Hepatocyte (in vitro differentiated cells): ENCODE results near the gene ATP6AP1. TPM values are rescaled to one million over a fixed set of nuclear protein-coding genes. Genes with fewer than 3 reads are reported as not detected.

Experiments
- DNase-seq: peaks from one replicate; pipeline ENCODE4 v3.0.0-alpha.2; 2016; ENCODE audit warnings: low spot score
- H2AFZ ChIP-seq: fragments of 200-600 bp; sonication (generic); 2 replicates; pipeline ENCODE4 v1.6.0; 2016; ENCODE audit warnings: antibody characterized with exemption, mild to moderate bottlenecking
- H3K27ac ChIP-seq: fragments of 200-600 bp; sonication (generic); 2 replicates; pipeline ENCODE4 v1.5.1; 2016; ENCODE audit warnings: mild to moderate bottlenecking
- H3K27me3 ChIP-seq: fragments of 200-600 bp; sonication (generic); 2 replicates; pipeline ENCODE4 v1.6.1; 2016
- H3K36me3 ChIP-seq: fragments of 200-600 bp; sonication (generic); replicated peaks from 2 replicates; pipeline ENCODE4 v1.5.1; 2016; ENCODE audit warnings: low read depth; ENCODE audit not compliant: insufficient read depth
- H3K4me1 ChIP-seq: fragments of 200-600 bp; sonication (generic); 2 replicates; pipeline ENCODE4 v1.5.1; 2016; ENCODE audit warnings: mild to moderate bottlenecking, moderate library complexity; ENCODE audit not compliant: insufficient read depth
- H3K4me2 ChIP-seq: fragments of 200-600 bp; sonication (generic); 2 replicates; pipeline ENCODE4 v1.6.0; 2016
- H3K4me3 ChIP-seq: fragments of 200-600 bp; sonication (generic); 2 replicates; pipeline ENCODE4 v1.5.1; 2016; ENCODE audit warnings: mild to moderate bottlenecking
- H3K79me2 ChIP-seq: fragments of 200-600 bp; sonication (generic); 2 replicates; pipeline ENCODE4 v1.6.0; 2017; ENCODE audit warnings: mild to moderate bottlenecking
- H3K9me2 ChIP-seq: fragments of 200-600 bp; sonication (generic); replicated peaks from 2 replicates; pipeline ENCODE4 v1.6.0; 2017; ENCODE audit warnings: mild to moderate bottlenecking; ENCODE audit not compliant: insufficient read depth
- H3K9me3 ChIP-seq: fragments of 200-600 bp; sonication (generic); 2 replicates; pipeline ENCODE4 v1.5.1; 2016; ENCODE audit warnings: low read depth, mild to moderate bottlenecking
- H4K20me1 ChIP-seq: fragments of 200-600 bp; sonication (generic); 2 replicates; pipeline ENCODE4 v1.6.0; 2016; ENCODE audit warnings: mild to moderate bottlenecking; ENCODE audit not compliant: insufficient read depth, poor library complexity, severe bottlenecking
- EZH2 ChIP-seq: fragments of 200-600 bp; sonication (generic); IDR thresholded peaks from 2 replicates; pipeline ENCODE4 v1.6.1; 2016; ENCODE audit warnings: antibody characterized with exemption, mild to moderate bottlenecking, borderline replicate concordance
- EZH2phosphoT487 ChIP-seq: fragments of 200-600 bp; sonication (generic); IDR thresholded peaks from one replicate; pipeline ENCODE4 v1.6.1; 2018; ENCODE audit warnings: antibody characterized with exemption, mild to moderate bottlenecking, low read depth, moderate library complexity; ENCODE audit not compliant: unreplicated experiment, severe bottlenecking
- WGBS: methylation state at CpG from one replicate; pipeline ENCODE4 v1.1.6; 2016; ENCODE audit warnings: low lambda C conversion rate; ENCODE audit errors: missing lambda C conversion rate; 5-methylcytosine and 5-hydroxymethylcytosine counted together
- polyA plus RNA-seq: library from polyadenylated mRNA; unstranded; fragments of >200 nt; fragmentation: Nextera tagmentation; extraction: Ambion mirVana; gene quantifications from 2 replicates; pipeline ENCODE4 v1.2.1, GENCODE V29; 2016
- total RNA-seq: library from RNA; depleted of rRNA; stranded (reverse); fragments of >200 nt; gene quantifications from 2 replicates; pipeline ENCODE4 v1.2.3, GENCODE V29; 2014
- TF ChIP-seq, protein P1 (sequence below): fragments of 200-600 bp; sonication (generic); IDR thresholded peaks from 2 replicates; pipeline ENCODE4 v1.5.1; 2016; ENCODE audit warnings: antibody characterized with exemption, mild to moderate bottlenecking; ENCODE audit not compliant: poor library complexity

The ATP6AP1 gene
- total and polyA plus RNA-seq, 2 experiments from 2014 or later, result 131 to 268 TPM

DNA sequence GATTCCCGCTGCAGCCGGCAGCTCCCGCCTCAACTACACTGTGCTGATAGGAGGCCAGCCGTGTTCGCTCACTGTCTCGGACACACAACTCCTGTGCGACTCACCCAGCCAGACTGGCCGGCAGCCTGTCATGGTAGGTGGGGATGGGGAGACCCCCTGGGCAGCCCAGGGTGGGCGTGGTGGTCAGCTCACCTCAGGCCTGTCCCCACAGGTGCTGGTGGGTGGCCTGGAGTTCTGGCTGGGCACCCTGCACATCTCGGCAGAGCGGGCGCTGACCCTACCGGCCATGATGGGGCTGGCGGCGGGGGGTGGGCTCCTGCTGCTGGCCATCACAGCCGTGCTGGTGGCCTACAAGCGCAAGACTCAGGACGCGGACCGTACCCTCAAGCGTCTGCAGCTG, 39.1 kb downstream of the ATP6AP1 start:
- H3K4me3 ChIP-seq, result no peak overlapping the region
- no peaks in the 10 kb centered on the region for H3K4me1 ChIP-seq
- H4K20me1 ChIP-seq, result no peaks in the 10 kb centered on the region
- H3K4me2 ChIP-seq, result no peak overlapping the region
- no peaks in the 10 kb centered on the region for H3K9me2 ChIP-seq
- H3K79me2 ChIP-seq, result no peaks in the 10 kb centered on the region
- H3K36me3 ChIP-seq, result no peaks in the 10 kb centered on the region
- TF ChIP-seq EZH2 (no peak), EZH2phosphoT487 (no peak)
- TF ChIP-seq, protein P1, sequence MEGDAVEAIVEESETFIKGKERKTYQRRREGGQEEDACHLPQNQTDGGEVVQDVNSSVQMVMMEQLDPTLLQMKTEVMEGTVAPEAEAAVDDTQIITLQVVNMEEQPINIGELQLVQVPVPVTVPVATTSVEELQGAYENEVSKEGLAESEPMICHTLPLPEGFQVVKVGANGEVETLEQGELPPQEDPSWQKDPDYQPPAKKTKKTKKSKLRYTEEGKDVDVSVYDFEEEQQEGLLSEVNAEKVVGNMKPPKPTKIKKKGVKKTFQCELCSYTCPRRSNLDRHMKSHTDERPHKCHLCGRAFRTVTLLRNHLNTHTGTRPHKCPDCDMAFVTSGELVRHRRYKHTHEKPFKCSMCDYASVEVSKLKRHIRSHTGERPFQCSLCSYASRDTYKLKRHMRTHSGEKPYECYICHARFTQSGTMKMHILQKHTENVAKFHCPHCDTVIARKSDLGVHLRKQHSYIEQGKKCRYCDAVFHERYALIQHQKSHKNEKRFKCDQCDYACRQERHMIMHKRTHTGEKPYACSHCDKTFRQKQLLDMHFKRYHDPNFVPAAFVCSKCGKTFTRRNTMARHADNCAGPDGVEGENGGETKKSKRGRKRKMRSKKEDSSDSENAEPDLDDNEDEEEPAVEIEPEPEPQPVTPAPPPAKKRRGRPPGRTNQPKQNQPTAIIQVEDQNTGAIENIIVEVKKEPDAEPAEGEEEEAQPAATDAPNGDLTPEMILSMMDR, result no peak
- no peaks in the 10 kb centered on the region for H3K9me3 ChIP-seq
- H3K27ac ChIP-seq, result no peak overlapping the region
- H2AFZ ChIP-seq, result no peak overlapping the region
- WGBS, result 97% methylated on average over 12 of the region's 21 CpGs
- no peaks in the 10 kb centered on the region for H3K27me3 ChIP-seq
- no peak for DNase-seq

DNA sequence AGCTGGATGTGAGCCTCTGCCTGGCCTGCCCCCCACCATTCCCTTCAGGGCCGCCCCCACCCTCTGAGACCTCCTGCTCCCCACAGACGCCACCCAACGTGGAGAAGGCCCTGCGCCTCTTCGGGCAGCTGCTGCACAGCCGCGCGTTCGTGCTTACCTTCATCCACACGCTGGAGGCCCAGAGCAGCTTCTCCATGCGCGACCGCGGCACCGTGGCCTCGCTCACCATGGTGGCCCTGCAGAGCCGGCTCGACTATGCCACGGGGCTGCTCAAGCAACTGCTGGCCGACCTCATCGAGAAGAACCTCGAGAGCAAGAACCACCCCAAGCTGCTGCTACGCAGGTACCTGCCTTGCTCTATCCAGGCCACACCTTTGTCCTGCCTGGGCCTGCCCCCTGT, 39.7 kb downstream of the ATP6AP1 start:
- H3K79me2 ChIP-seq, result no peaks in the 10 kb centered on the region
- no peak for DNase-seq
- WGBS, result 99% methylated on average over 20 of the region's 23 CpGs
- H2AFZ ChIP-seq, result no peak overlapping the region
- H3K27me3 ChIP-seq, result no peaks in the 10 kb centered on the region
- H3K27ac ChIP-seq, result no peak overlapping the region
- H3K4me2 ChIP-seq, result no peak overlapping the region
- no peak overlapping the region for H3K4me3 ChIP-seq
- no peaks in the 10 kb centered on the region for H3K9me2 ChIP-seq
- no peaks in the 10 kb centered on the region for H3K4me1 ChIP-seq
- no peak for TF ChIP-seq EZH2
- H3K36me3 ChIP-seq, result no peaks in the 10 kb centered on the region
- no peaks in the 10 kb centered on the region for H4K20me1 ChIP-seq
- no peaks in the 10 kb centered on the region for H3K9me3 ChIP-seq

DNA sequence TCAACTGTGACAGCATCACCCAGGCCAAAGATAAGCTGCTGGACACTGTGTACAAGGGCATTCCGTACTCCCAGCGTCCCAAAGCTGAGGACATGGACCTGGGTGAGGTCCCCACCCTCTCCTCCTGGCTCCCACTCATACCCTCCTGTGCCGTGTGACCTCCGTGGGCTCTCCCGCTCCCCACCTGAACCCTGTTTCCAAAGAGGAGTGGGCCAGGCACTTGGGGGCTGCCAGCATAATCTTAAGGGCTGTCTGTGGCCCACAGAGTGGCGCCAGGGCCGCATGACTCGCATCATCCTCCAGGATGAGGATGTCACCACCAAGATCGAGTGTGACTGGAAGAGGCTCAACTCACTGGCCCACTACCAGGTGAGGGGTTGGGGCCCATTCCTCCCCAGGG, 40.6 kb downstream of the ATP6AP1 start:
- H3K9me3 ChIP-seq, result no peaks in the 10 kb centered on the region
- TF ChIP-seq EZH2phosphoT487, result no peak
- no peaks in the 10 kb centered on the region for H3K36me3 ChIP-seq
- 86% methylated on average over 9 of the region's 9 CpGs for WGBS
- H2AFZ ChIP-seq, result no peak overlapping the region
- no peaks in the 10 kb centered on the region for H3K9me2 ChIP-seq
- no peak overlapping the region for H3K4me3 ChIP-seq
- no peak overlapping the region for H3K4me2 ChIP-seq
- no peaks in the 10 kb centered on the region for H3K4me1 ChIP-seq
- no peak for DNase-seq
- no peaks in the 10 kb centered on the region for H3K27me3 ChIP-seq
- no peak overlapping the region for H3K27ac ChIP-seq
- H3K79me2 ChIP-seq, result no peaks in the 10 kb centered on the region
- no peaks in the 10 kb centered on the region for H4K20me1 ChIP-seq

DNA sequence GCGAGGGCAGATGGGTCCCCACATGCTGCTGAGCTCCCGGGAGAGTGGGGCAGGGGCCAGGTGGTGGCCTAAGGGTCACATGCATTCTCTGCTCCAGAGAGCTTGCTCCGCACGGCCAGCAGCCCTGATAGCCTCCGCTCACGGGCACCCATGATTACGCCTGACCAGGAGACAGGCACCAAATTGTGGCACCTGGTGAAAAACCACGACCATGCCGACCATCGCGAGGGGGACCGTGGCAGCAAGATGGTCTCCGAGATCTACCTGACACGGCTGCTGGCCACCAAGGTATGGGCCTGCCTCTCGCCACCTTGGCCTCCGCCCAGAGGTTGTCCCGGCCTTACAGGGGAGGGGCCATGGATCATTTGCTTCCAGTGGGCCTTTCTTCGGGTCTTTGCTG, 41.4 kb downstream of the ATP6AP1 start:
- Histone ChIP-seq H3K36me3 (no peaks in the 10 kb centered on the region), H3K9me2 (no peaks in the 10 kb centered on the region), H3K4me2 (no peak overlapping the region), H2AFZ (no peak overlapping the region), H3K4me3 (no peak overlapping the region), H4K20me1 (no peaks in the 10 kb centered on the region), H3K27me3 (no peaks in the 10 kb centered on the region), H3K79me2 (no peaks in the 10 kb centered on the region), H3K4me1 (no peaks in the 10 kb centered on the region), H3K27ac (no peak overlapping the region), H3K9me3 (no peaks in the 10 kb centered on the region)
- WGBS, result 93% methylated on average over 18 of the region's 18 CpGs
- DNase-seq, result no peak
- TF ChIP-seq EZH2phosphoT487 (no peak), EZH2 (no peak)
- TF ChIP-seq, protein P1, result no peak

DNA sequence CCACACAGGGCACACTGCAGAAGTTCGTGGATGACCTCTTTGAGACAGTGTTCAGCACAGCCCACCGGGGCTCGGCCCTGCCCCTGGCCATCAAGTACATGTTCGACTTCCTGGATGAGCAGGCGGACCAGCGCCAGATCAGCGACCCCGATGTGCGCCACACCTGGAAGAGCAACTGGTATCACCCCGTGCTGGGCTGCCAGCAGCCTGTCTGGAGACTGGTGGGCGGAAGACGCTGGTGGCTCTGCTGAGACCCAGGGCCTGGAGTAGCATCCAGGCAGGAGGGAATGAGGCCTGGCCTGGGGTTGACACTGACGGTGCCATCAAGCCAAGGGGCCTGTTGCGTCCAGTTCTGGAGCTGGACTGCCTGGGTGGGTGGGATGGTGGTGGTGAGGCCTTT, 42.0 kb downstream of the ATP6AP1 start:
- Histone ChIP-seq H3K27me3 (no peaks in the 10 kb centered on the region), H3K9me2 (no peaks in the 10 kb centered on the region), H3K4me3 (no peak overlapping the region), H3K79me2 (no peaks in the 10 kb centered on the region), H3K36me3 (no peaks in the 10 kb centered on the region), H3K4me1 (no peaks in the 10 kb centered on the region), H4K20me1 (no peaks in the 10 kb centered on the region), H3K27ac (no peak overlapping the region), H2AFZ (no peak overlapping the region), H3K9me3 (no peaks in the 10 kb centered on the region), H3K4me2 (no peak overlapping the region)
- DNase-seq, result no peak
- TF ChIP-seq, protein P1, result no peak
- no peak for TF ChIP-seq EZH2
- TF ChIP-seq EZH2phosphoT487, result no peak
- WGBS, result 93% methylated on average over 14 of the region's 14 CpGs
